GM19468 (cell line): ENCODE data around the gene NUAK2.
"Not testable (repeated sequence)": the region's sequence is repeated elsewhere in the genome, so short reads cannot be mapped to it uniquely, and the experiment has no call there.

Experiments
- ATAC-seq: cut with Tn5 transposase; IDR thresholded peaks from one replicate; pipeline ENCODE4 v1.9.1; 2021; ENCODE audit warnings: mild to moderate bottlenecking, moderate library complexity, moderate number of reproducible peaks; ENCODE audit not compliant: unreplicated experiment; ENCODE audit errors: extremely low read depth

The NUAK2 gene

GRCh38 chr1:205321162-205321958 lies at the start of gene NUAK2:
Gene NUAK2, minus strand, starts transcription at chr1:205321745. Its CDS starts 117 bp downstream, at chr1:205321628.
- no peak for ATAC-seq

- no peak for ATAC-seq
These were observed 49.2 kb upstream of the NUAK2 start for GRCh38 chr1:205370780-205371179.

- ATAC-seq: no peak
These were observed 48.2 kb upstream of the NUAK2 start for GRCh38 chr1:205369701-205370123.

GRCh38 chr1:205368478-205368877 lies 46.9 kb upstream of the NUAK2 start:
- no peak for ATAC-seq

GRCh38 chr1:205365945-205366463 lies 44.5 kb upstream of the NUAK2 start:
- no peak for ATAC-seq

GRCh38 chr1:205365086-205365485 lies 43.5 kb upstream of the NUAK2 start:
- not testable (repeated sequence) for ATAC-seq

GRCh38 chr1:205360891-205361290 lies 39.3 kb upstream of the NUAK2 start:
- no peak for ATAC-seq

GRCh38 chr1:205359771-205360565 lies 38.4 kb upstream of the NUAK2 start:
- ATAC-seq: no peak

GRCh38 chr1:205358579-205358978 lies 37.0 kb upstream of the NUAK2 start:
- ATAC-seq: no peak

- ATAC-seq: no peak
These were observed 36.0 kb upstream of the NUAK2 start for GRCh38 chr1:205357567-205357966.

GRCh38 chr1:205356440-205357139 lies 35.0 kb upstream of the NUAK2 start, which contains the start of gene KLHDC8A:
Gene KLHDC8A, minus strand, starts transcription at chr1:205356922. Its CDS starts 13,318 bp downstream, at chr1:205343604.
- ATAC-seq: no peak

- ATAC-seq: no peak
These were observed 33.5 kb upstream of the NUAK2 start for GRCh38 chr1:205355075-205355453.

- ATAC-seq: no peak
These were observed 32.9 kb upstream of the NUAK2 start for GRCh38 chr1:205354259-205355074.

- no peak for ATAC-seq
These were observed 32.1 kb upstream of the NUAK2 start for GRCh38 chr1:205353612-205354011.

- no peak for ATAC-seq
These were observed 31.6 kb upstream of the NUAK2 start for GRCh38 chr1:205353191-205353590.

- ATAC-seq: no peak
These were observed 30.6 kb upstream of the NUAK2 start for GRCh38 chr1:205351984-205352713.

GRCh38 chr1:205350691-205351141 lies 29.2 kb upstream of the NUAK2 start:
- ATAC-seq: no peak

GRCh38 chr1:205350124-205350523 lies 28.6 kb upstream of the NUAK2 start:
- ATAC-seq: no peak
